CD4-positive, alpha-beta T cell treated with Interleukin-6 for 4 hours (primary cell): Measurements from ENCODE around the gene HOXB5.

Experiments
- DNase-seq: peaks from one replicate; pipeline ENCODE4 v3.0.0-alpha.2; 2020; ENCODE audit warnings: mixed read lengths

HOXB5 gene

GRCh38 chr17:48628649-48629410 lies 35.3 kb upstream of the HOXB5 start:
- no peak for DNase-seq

GRCh38 chr17:48627623-48628521 lies 34.3 kb upstream of the HOXB5 start:
- no peak for DNase-seq

GRCh38 chr17:48627118-48627597 lies 33.6 kb upstream of the HOXB5 start:
- DNase-seq: no peak

- peak; percentile 45 for DNase-seq
These were observed 32.9 kb upstream of the HOXB5 start, which contains the start of gene HOXB9 for GRCh38 chr17:48626245-48627117. Gene HOXB9, minus strand, starts transcription at chr17:48626358. Its CDS starts 89 bp downstream, at chr17:48626269.

- peak; percentile 39 for DNase-seq
These were observed 32.1 kb upstream of the HOXB5 start for GRCh38 chr17:48625495-48626244.

GRCh38 chr17:48624544-48625494 lies 31.2 kb upstream of the HOXB5 start:
- peak; percentile 24 for DNase-seq

- no peak for DNase-seq
These were observed 30.5 kb upstream of the HOXB5 start for GRCh38 chr17:48624118-48624517.

- no peak for DNase-seq
These were observed 30.0 kb upstream of the HOXB5 start for GRCh38 chr17:48623583-48623982.

- DNase-seq: no peak
These were observed 29.3 kb upstream of the HOXB5 start for GRCh38 chr17:48622857-48623256.

- DNase-seq: no peak
These were observed 28.1 kb upstream of the HOXB5 start for GRCh38 chr17:48621410-48622392.

- no peak for DNase-seq
These were observed 27.0 kb upstream of the HOXB5 start for GRCh38 chr17:48620461-48621139.

GRCh38 chr17:48619826-48620449 lies 26.4 kb upstream of the HOXB5 start:
- DNase-seq: no peak

- peak; percentile 87 for DNase-seq
These were observed 24.8 kb upstream of the HOXB5 start for GRCh38 chr17:48618256-48618896.

- DNase-seq: no peak
These were observed 24.1 kb upstream of the HOXB5 start for GRCh38 chr17:48617471-48618255.

GRCh38 chr17:48616717-48617470 lies 23.3 kb upstream of the HOXB5 start:
- no peak for DNase-seq
